ENCODE measurements around the gene ANKRD60. TPM values are rescaled to one million over a fixed set of nuclear protein-coding genes. Genes with fewer than 3 reads are reported as not detected.

The ANKRD60 gene
- total RNA-seq, 1 experiment from 2014 or later = not detected

GRCh38 chr20:58254890-58255289, 26.4 kb upstream of the ANKRD60 start:
- H3K4me1 Mint-ChIP-seq = peaks cover 20 to 21% of the 10 kb centered on the region in 2 experiments
- Histone ChIP-seq H2AFZ (ENCODE audit: low read length) (no peak overlapping the region), H2BK12ac (ENCODE audit: insufficient read length, low read depth, low read length) (no peak overlapping the region), H3K4me1 (ENCODE audit: insufficient read depth, low read length) (peaks cover 5% of the 10 kb centered on the region), H4K91ac (ENCODE audit: insufficient read length, low read depth, low read length) (no peak overlapping the region), H3K9me3 (ENCODE audit: control insufficient read depth, low read depth, low read length) (no peaks in the 10 kb centered on the region), H3K79me1 (ENCODE audit: insufficient read depth, low read depth, low read length, poor library complexity, severe bottlenecking) (no peaks in the 10 kb centered on the region), H3K23ac (ENCODE audit: insufficient read length, low read depth, low read length) (no peak overlapping the region), H2BK120ac (ENCODE audit: low read depth, low read length, poor library complexity, severe bottlenecking) (no peak overlapping the region), H3K4ac (ENCODE audit: low read depth, low read length) (no peak overlapping the region), H2BK20ac (ENCODE audit: low read depth, low read length, poor library complexity, severe bottlenecking) (no peak overlapping the region), H4K8ac (replicated peaks; ENCODE audit: insufficient read length, low read depth, low read length) (no peak overlapping the region), H2BK15ac (ENCODE audit: low read depth, low read length) (no peak overlapping the region), H3K4me2 (ENCODE audit: insufficient read depth, insufficient read length, low read length) (no peak overlapping the region), H3K79me2 (ENCODE audit: insufficient read depth, low read length) (no peaks in the 10 kb centered on the region), H4K5ac (ENCODE audit: insufficient read length, low read depth, low read length) (no peak overlapping the region), H2AK5ac (ENCODE audit: insufficient read length, low read length) (no peak overlapping the region), H2BK5ac (ENCODE audit: insufficient read length, low read length) (no peak overlapping the region), H3K9ac (ENCODE audit: extremely low read depth, insufficient read length, low read length) (no peak overlapping the region), H3K23me2 (ENCODE audit: insufficient read length, low read depth, low read length, poor library complexity, severe bottlenecking) (no peaks in the 10 kb centered on the region), H3T11ph (ENCODE audit: low read length) (no peak overlapping the region), H3K14ac (ENCODE audit: insufficient read depth, low read length) (no peak overlapping the region), H4K20me1 (ENCODE audit: control insufficient read depth, insufficient read depth, insufficient read length) (no peaks in the 10 kb centered on the region), H3K27ac (ENCODE audit: insufficient read length, low read depth, low read length) (no peak overlapping the region), H3K56ac (ENCODE audit: insufficient read length, low read depth, low read length) (no peak overlapping the region), H3K27me3 (ENCODE audit: insufficient read depth, low read length) (no peaks in the 10 kb centered on the region), H3K18ac (ENCODE audit: insufficient read length, low read depth, low read length) (no peak overlapping the region)
- peaks cover 0 to 4% of the 10 kb centered on the region in 2 experiments; a peak in 2 of 5 replicates for H3K9me3 Mint-ChIP-seq
- H3K27ac Mint-ChIP-seq = no peak overlapping the region
- H3K36me3 Mint-ChIP-seq (ENCODE audit: insufficient read depth in 1 of 3, low read depth in 3 of 3) = peaks cover 11 to 40% (median 16%) of the 10 kb centered on the region in 3 experiments
- H3K4me3 Mint-ChIP-seq = no peak overlapping the region
- H3K27me3 Mint-ChIP-seq (ENCODE audit: low read depth) = no peaks in the 10 kb centered on the region
- no peak for DNase-seq
- TF ChIP-seq CTCF (conservative IDR thresholded peaks at IDR 0.05) = no peak
